CD4-positive, alpha-beta T cell treated with Interleukin-21 for 1 hour (primary cell): ENCODE measurements around the gene ITGAL.
"Not testable (repeated sequence)": the region's sequence is repeated elsewhere in the genome, so short reads cannot be mapped to it uniquely, and the experiment has no call there.

Experiments
- DNase-seq: peaks from one replicate; pipeline ENCODE4 v3.0.0-alpha.2; 2020

Gene ITGAL

GRCh38 chr16:30528799-30529457 is 56.4 kb downstream of the ITGAL start:
- no peak for DNase-seq

DNA sequence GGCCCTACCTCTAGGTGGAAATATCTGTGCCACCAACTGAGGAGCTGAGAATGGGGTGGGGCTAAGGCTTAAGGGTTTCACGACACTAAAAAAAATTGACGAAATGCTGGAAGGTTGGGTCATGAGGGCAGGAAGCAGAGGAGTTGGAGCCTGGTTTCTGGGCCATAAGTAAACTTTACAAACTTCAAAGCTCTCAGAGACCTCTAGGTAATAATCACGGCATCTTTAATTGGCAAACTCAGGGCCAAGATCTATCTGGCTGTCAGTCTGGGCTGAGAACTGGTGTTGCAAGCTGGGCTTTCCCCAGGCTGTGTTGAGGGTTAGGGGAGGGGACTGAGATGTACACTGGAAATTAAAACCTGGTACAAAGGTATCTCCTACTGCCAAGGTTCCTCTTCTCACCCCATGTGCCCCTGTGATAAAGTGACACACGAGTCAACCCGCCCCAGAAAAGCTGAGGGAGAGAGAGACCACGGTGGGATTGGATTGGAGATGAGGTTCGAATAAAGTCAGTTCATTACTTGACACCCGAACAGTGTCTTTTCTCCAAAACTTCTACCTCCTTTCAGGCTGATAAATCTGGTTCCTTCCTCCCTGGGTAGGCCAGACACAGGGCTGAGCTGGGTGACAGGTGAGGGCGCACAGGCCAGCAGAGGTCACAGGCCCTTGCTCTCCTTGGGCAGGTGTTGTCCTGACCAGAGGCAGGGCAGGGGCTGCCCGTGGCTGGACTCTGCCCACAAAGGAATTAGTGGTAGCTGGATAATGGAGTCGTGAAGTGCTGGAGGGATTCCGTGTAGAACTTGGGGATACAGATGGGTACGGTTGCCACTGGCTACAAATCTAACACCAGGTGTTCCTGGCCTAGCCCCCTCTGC is 57.9 kb downstream of the ITGAL start:
- peak; percentile 56 for DNase-seq

GRCh38 chr16:30532285-30533145 is 60.0 kb downstream of the ITGAL start:
- no peak for DNase-seq

DNA sequence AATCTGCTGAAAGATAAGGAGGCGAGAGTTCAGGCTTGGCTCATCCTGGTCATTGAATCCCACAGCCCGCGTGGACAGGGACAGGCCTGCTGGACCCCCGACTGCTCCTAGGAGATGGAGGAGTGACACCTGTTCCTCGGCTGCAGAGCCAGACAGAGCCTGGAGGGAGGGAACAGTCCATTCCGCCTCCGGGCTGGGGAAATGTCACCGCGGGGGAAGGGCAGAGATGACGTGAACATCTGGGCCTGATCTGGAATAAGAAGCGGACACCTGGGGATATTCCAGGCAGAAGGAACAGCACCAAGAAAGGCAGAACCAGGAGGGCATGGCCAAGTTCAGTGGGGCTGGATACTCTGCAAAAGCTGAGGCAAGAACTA is 60.6 kb downstream of the ITGAL start:
- no peak for DNase-seq

GRCh38 chr16:30533748-30534367 is 61.3 kb downstream of the ITGAL start:
- peak; percentile 29 for DNase-seq

GRCh38 chr16:30534368-30535105 is 62.0 kb downstream of the ITGAL start, which contains the start of gene ZNF747:
ZNF747 (minus strand) TSS chr16:30534858; CDS start chr16:30534679, 179 bp downstream.
- peak; percentile 94 for DNase-seq

GRCh38 chr16:30535106-30535776 is 62.7 kb downstream of the ITGAL start:
- DNase-seq = peak; percentile 55

DNA sequence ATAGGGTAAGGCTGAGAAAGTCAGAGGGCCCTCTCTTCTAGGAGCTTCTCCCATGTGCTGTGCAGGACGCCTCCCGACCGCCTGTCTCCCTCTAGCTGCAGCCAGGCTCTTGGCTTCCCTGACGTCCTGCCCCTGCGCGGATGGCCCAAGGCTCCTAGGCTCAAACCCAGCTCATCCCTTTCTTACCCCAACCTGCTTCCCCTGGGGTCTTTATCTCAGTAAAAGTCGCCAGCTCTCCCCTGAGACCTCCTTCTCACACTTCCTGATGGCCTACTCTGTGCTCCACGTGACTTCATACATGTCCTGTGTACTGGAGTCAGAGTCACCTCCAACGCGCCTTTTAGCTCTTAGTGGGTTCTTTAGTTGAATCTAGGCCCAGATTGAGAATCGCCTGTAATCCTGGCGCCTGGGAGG is 63.2 kb downstream of the ITGAL start:
- DNase-seq = peak; percentile 65

DNA sequence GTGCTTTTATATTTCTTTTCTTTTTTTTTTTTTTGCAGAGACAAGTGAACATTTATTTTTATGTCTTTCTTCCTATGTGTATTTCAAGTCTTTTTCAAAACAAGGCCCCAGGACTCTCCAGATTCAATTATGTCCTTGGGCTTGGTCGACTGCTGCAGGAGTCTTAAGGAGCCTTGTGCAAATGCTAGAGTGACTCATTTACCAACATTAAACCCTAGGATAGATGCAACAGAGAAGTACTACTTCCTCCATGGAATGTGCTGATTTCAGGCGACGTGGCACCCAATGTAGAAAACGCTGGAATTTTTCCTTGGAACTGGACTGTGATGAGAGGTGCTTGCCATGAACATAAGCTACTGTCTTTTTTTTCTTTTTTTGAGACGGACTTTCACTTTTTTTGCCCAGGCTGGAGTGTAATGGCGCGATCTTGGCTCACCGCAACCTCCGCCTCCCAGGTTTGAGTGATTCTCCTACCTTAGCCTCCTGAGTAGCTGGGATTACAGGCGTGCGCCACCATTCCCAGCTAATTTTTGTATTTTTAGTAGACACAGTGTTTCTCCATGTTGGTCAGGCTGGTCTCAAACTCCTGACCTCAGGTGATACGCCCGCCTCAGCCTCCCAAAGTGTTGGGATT is 64.0 kb downstream of the ITGAL start:
- DNase-seq = not testable (repeated sequence)

- DNase-seq = no peak
Measured at GRCh38 chr16:30539000-30539964, 66.7 kb downstream of the ITGAL start.

- not testable (repeated sequence) for DNase-seq
Measured at GRCh38 chr16:30539986-30540526, 67.5 kb downstream of the ITGAL start.

DNA sequence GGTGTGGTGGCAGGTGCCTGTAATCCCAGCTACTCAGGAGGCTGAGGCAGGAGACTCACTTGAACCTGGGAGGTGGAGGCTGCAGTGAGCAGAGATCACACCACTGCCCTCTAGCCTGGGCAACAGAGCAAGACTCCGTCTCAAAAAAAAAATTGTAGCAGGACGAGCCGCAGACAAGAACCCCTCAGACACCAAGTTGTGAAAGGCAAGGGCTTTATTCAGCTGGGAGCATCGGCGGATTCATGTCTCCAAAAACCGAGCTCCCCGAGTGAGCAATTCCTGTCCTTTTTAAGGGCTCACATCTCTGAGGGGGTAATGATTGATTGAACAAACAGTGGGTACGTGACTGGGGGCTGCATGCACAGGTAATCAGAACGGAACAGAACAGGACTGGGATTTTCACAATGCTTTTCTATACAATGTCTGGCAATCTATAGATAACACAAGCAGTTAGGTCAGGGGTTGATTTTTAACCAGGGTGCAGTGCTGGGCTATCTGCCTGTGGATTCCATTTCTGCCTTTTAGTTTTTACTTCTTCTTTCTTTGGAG is 68.4 kb downstream of the ITGAL start:
- DNase-seq = not testable (repeated sequence)

DNA sequence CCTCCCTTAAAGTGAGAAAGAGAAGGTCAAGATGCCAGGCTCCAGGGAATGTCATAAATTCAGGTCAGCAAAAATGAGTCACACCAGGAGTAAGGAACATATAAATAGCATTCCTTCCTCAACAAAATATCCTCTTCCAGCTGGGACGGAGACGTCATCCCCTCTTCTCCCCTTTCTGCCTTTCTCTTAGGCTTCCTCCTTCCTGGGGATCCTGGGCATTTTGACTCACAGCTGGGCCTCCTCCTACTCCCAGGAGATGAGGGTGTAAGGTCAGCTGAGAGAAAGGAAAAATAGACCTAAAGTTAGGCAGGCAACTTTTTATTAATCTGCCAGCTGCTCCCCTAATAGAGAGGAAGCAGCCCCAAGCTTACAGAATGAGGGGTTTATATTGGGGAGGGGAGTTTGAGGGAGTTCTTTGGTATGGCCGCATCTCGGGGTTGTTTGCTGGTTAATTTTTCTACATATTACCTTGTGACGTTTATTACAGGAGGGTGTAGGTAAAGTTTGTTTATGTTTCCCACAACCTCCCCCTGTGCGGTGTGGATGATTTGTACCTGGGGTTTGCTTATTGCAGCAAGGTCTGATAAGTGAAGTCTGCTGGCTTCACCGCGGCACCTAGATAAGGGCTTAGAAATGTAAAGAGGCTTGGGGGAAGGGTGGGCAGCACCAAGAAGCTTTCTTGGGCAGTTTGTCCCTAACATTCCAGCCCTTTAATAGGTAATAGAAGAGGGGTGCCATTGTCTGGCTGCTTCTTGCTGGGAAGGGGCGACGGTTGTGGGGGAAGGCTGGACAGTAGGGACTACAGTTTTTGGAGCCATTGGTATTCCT is 69.2 kb downstream of the ITGAL start:
- DNase-seq = no peak

DNA sequence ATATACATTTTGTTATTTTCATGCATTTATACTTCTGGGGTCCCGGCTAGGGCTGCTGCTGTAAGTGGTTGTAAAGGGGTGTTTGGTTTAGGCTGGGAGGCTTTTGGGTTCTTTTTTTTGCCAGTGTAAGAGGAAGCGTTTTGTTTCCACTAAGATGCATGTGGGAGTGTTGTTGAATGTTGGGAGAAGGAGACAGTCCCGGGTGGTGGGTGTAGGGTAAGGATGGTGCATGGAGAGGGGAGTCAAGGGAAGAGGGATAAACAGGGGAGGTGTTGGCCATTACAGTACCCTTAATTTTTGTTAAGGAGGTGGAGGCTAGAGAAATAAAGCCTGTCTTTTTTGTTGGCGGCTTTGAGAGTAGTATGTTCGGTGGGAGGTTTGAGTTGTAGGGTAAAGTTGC is 70.5 kb downstream of the ITGAL start:
- DNase-seq = no peak

GRCh38 chr16:30546115-30546514 is 73.6 kb downstream of the ITGAL start:
- DNase-seq = no peak

DNA sequence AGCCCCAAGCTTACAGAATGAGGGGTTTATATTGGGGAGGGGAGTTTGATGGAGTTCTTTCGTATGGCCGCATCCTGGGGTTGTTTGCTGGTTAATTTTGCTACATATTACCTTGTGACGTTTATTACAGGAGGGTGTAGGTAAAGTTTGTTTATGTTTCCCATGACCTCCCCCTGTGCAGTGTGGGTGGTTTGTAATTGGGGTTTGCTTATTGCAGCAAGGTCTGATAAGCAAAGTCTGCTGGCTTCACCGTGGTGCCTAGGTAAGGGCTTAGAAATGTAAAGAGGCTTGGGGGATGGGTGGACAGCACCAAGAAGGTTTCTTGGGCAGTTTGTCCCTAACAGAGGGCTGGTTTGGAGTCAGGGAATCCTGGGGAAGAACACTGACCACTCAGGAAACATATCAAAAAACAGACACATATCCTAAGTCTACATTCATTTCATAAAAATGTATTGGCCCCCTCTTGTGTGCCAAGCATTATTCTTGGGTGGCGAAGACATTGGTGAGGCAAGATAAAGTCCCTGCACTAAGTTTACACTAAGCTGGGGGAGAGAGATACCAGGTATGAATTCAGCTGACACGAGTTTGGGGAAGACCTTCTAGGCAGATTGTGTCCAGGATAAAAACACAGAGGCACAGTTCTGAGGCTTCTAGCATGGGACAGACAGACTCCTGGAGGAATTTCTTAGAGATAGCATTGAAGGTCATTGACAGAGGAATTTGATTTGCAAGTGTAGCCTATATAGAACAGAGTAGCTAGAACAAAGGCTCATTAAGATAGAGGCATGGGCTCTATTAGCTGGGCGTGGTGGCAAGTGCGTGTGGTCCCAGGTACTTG is 76.1 kb downstream of the ITGAL start:
- DNase-seq = no peak

- DNase-seq = peak; percentile 87
Measured at GRCh38 chr16:30551781-30552180, 79.2 kb downstream of the ITGAL start.
